Endothelial cell (in vitro differentiated cells): Measurements from ENCODE around the gene NEO1. TPM values are rescaled to one million over a fixed set of nuclear protein-coding genes. Genes with fewer than 3 reads are reported as not detected.

ENCODE experiments used
- DNase-seq: peaks from one replicate; pipeline ENCODE4 v3.0.0; 2021; ENCODE audit warnings: low spot score
- H3K27ac Mint-ChIP-seq: one replicate; pipeline ENCODE4 v1.8.0; 2021; ENCODE audit warnings: mixed read lengths, inconsistent platforms; ENCODE audit not compliant: unreplicated experiment
- H3K27me3 Mint-ChIP-seq: one replicate; pipeline ENCODE4 v1.8.0; 2021; ENCODE audit warnings: mild to moderate bottlenecking, moderate library complexity, mixed read lengths, inconsistent platforms; ENCODE audit not compliant: unreplicated experiment
- H3K36me3 Mint-ChIP-seq: one replicate; pipeline ENCODE4 v1.8.0; 2021; ENCODE audit warnings: mild to moderate bottlenecking, low read depth, mixed read lengths, inconsistent platforms; ENCODE audit not compliant: unreplicated experiment
- H3K4me1 Mint-ChIP-seq: one replicate; pipeline ENCODE4 v1.8.0; 2021; ENCODE audit warnings: mild to moderate bottlenecking, mixed read lengths, inconsistent platforms; ENCODE audit not compliant: unreplicated experiment
- H3K4me3 Mint-ChIP-seq: one replicate; pipeline ENCODE4 v1.8.0; 2021; ENCODE audit warnings: mild to moderate bottlenecking, mixed read lengths, inconsistent platforms; ENCODE audit not compliant: unreplicated experiment
- H3K9me3 Mint-ChIP-seq: one replicate; pipeline ENCODE4 v1.8.0; 2021; ENCODE audit warnings: mixed read lengths, inconsistent platforms; ENCODE audit not compliant: unreplicated experiment
- CTCF ChIP-seq: fragments of 200-600 bp; sonication (generic); IDR thresholded peaks from one replicate; pipeline ENCODE4 v1.5.0; 2021; ENCODE audit warnings: antibody characterized with exemption; ENCODE audit not compliant: unreplicated experiment
- total RNA-seq: library from RNA; stranded (reverse); fragmentation: NEBNext Ultra II Directional; extraction: Animal tissue kit (Norgen Biotek cat#: 25700); gene quantifications from one replicate; pipeline ENCODE4 v1.2.1, GENCODE V29; 2021; ENCODE audit not compliant: unreplicated experiment

Gene NEO1
- total RNA-seq, 1 donor from 2014 or later = 140 TPM

- no peak for DNase-seq
- H3K36me3 Mint-ChIP-seq = no peaks in the 10 kb centered on the region
- H3K27ac Mint-ChIP-seq = peak overlapping the region; percentile 49
- peaks cover 17% of the 10 kb centered on the region for H3K4me1 Mint-ChIP-seq
- no peaks in the 10 kb centered on the region for H3K9me3 Mint-ChIP-seq
- H3K27me3 Mint-ChIP-seq = peaks cover 7% of the 10 kb centered on the region
- no peak overlapping the region for H3K4me3 Mint-ChIP-seq
- no peak for TF ChIP-seq CTCF
Measured at GRCh38 chr15:73340502-73341192, 288.4 kb downstream of the NEO1 start.

GRCh38 chr15:73341886-73342600, 289.8 kb downstream of the NEO1 start:
- H3K4me1 Mint-ChIP-seq = peaks cover 10% of the 10 kb centered on the region
- no peak overlapping the region for H3K27ac Mint-ChIP-seq
- no peaks in the 10 kb centered on the region for H3K9me3 Mint-ChIP-seq

GRCh38 chr15:73344056-73344455, 291.8 kb downstream of the NEO1 start:
- TF ChIP-seq CTCF = no peak
- Mint-ChIP-seq H3K4me1 (peaks cover 5% of the 10 kb centered on the region), H3K27ac (no peak overlapping the region), H3K27me3 (peaks cover 3% of the 10 kb centered on the region), H3K36me3 (no peaks in the 10 kb centered on the region), H3K9me3 (no peaks in the 10 kb centered on the region), H3K4me3 (no peak overlapping the region)
- no peak for DNase-seq

More at GRCh38 chr15:73341886-73342600, 289.8 kb downstream of the NEO1 start:
- no peak for TF ChIP-seq CTCF
- H3K36me3 Mint-ChIP-seq = no peaks in the 10 kb centered on the region
- DNase-seq = no peak
- H3K27me3 Mint-ChIP-seq = peaks cover 2% of the 10 kb centered on the region
- H3K4me3 Mint-ChIP-seq = no peak overlapping the region

GRCh38 chr15:73345658-73346057, 293.4 kb downstream of the NEO1 start:
- Mint-ChIP-seq H3K4me1 (peaks cover 3% of the 10 kb centered on the region), H3K27me3 (peaks cover 3% of the 10 kb centered on the region), H3K27ac (no peak overlapping the region), H3K9me3 (no peaks in the 10 kb centered on the region), H3K4me3 (no peak overlapping the region), H3K36me3 (no peaks in the 10 kb centered on the region)
- no peak for DNase-seq
- TF ChIP-seq CTCF = no peak

GRCh38 chr15:73346735-73347312, 294.6 kb downstream of the NEO1 start:
- H3K27ac Mint-ChIP-seq = no peak overlapping the region

More at GRCh38 chr15:73346735-73347312, 294.6 kb downstream of the NEO1 start:
- TF ChIP-seq CTCF = no peak
- no peaks in the 10 kb centered on the region for H3K36me3 Mint-ChIP-seq
- peak; percentile 78 for DNase-seq
- H3K27me3 Mint-ChIP-seq = peaks cover 1% of the 10 kb centered on the region
- no peaks in the 10 kb centered on the region for H3K4me1 Mint-ChIP-seq
- no peak overlapping the region for H3K4me3 Mint-ChIP-seq
- H3K9me3 Mint-ChIP-seq = no peaks in the 10 kb centered on the region
